Uterus (tissue), 4 donors: ENCODE data around the gene CFTR. TPM values are rescaled to one million over a fixed set of nuclear protein-coding genes. Genes with fewer than 3 reads are reported as not detected.

Experiments
- DNase-seq, 2 donors: peaks; one replicate each; pipeline ENCODE4 v3.0.0-alpha.2; 2019 to 2020
- H3K27ac ChIP-seq, 2 donors: fragments of 200-600 bp; sonication (generic); 1 replicate in 1 of 2; 2 replicates in 1 of 2; pipeline ENCODE4 v1.5.1; 2016 to 2018
- H3K27me3 ChIP-seq, 2 donors: fragments of 200-600 bp; sonication (generic); one replicate each; pipeline ENCODE4 v1.5.1; 2018 to 2019; ENCODE audit warnings: control low read depth in 1 of 2
- H3K36me3 ChIP-seq, 2 donors: fragments of 200-600 bp; sonication (generic); one replicate each; pipeline ENCODE4 v1.5.1; 2019; ENCODE audit warnings: control low read depth in 1 of 2
- H3K4me1 ChIP-seq, 2 donors: fragments of 200-600 bp; sonication (generic); one replicate each; pipeline ENCODE4 v1.5.1; 2018 to 2019; ENCODE audit warnings: control low read depth in 1 of 2
- H3K4me3 ChIP-seq, 2 donors: fragments of 200-600 bp; sonication (generic); 1 replicate in 1 of 2; 2 replicates in 1 of 2; pipeline ENCODE4 v1.5.1; 2018 to 2019; ENCODE audit warnings: mild to moderate bottlenecking in 1 of 2
- H3K9me3 ChIP-seq, 2 donors: fragments of 200-600 bp; sonication (generic); one replicate each; pipeline ENCODE4 v1.5.1; 2019; ENCODE audit warnings: control low read depth in 1 of 2
- CTCF ChIP-seq, 4 experiments: fragments of 200-600 bp in 2 of 4; fragments of 450-650 bp in 2 of 4; sonication (generic) in 2 of 4; IDR thresholded peaks; one replicate each; pipeline ENCODE4 v1.5.1; 2016 to 2019; ENCODE audit warnings: antibody characterized with exemption in 4 of 4, mild to moderate bottlenecking in 2 of 4, moderate library complexity in 1 of 4
- POLR2A ChIP-seq, 2 donors: fragments of 450-650 bp; IDR thresholded peaks; one replicate each; pipeline ENCODE4 v1.6.1; 2016; ENCODE audit warnings: antibody characterized with exemption in 2 of 2, mild to moderate bottlenecking in 1 of 2, moderate library complexity in 1 of 2
- intact Hi-C: fragments of 100-400 bp; cut with DNase I; formaldehyde crosslinking; loops from one replicate; pipeline ENCODE4 v1.15.1; 2023; ENCODE audit warnings: low total_unique reads
- total RNA-seq, 4 donors: library from RNA; depleted of rRNA in 3 of 4; stranded (reverse); fragments of >200 nt in 3 of 4; gene quantifications; one replicate each; pipeline versions ENCODE4 v1.1.0 to v1.2.4, GENCODE V29; 2014 to 2023
- donor health status: DM: yes; HTN: yes; CAD: no.

CFTR gene
- total RNA-seq, 4 donors from 2014 or later, result under 0.01 to 11.6 (median under 0.01) TPM; not detected in 1

DNA sequence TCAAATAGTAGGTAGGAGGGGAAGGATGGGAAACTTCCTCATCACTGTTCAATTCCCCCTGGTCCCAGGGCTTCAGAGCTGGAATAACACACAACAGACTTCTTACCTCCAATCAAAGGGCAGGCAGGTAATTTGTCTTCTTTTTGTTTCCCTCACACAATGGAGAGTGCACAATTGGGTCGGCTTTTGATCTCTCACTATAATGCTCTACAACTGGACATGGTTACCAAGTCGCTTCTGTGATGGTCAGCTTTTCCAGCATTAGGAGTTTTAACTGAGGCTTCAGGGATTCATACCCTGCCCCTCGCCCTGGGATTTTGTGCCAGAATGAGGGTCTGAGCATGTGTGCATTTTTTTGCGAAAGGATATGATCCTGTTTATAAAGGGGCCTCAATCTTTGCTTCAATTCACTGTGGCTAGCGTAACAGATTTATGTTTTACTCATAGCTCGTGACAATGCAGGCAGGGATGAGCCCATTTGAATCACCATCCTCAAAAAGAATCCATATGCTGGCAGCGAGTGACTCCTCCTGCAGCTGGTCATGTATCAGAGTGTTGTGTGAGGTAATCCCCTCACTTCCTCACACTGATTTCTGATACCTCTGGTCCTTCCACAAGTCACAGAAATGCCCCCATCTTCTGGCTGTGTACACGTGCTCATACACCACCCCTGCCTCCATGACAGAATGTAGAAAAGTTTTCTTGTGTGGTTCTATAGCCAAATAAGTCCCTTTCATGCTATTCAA is 203.8 kb downstream of the CFTR start:
- Histone ChIP-seq H3K9me3 (no peaks in the 10 kb centered on the region), H3K27me3 (no peaks in the 10 kb centered on the region), H3K4me3 (no peak overlapping the region), H3K36me3 (no peaks in the 10 kb centered on the region), H3K4me1 (no peaks in the 10 kb centered on the region), H3K27ac (no peak overlapping the region)
- no peak for DNase-seq
- TF ChIP-seq POLR2A (IDR thresholded peaks at IDR 0.05) (no peak), CTCF (IDR thresholded peaks at IDR 0.05) (no peak)
- intact Hi-C loops, result no loop called here

DNA sequence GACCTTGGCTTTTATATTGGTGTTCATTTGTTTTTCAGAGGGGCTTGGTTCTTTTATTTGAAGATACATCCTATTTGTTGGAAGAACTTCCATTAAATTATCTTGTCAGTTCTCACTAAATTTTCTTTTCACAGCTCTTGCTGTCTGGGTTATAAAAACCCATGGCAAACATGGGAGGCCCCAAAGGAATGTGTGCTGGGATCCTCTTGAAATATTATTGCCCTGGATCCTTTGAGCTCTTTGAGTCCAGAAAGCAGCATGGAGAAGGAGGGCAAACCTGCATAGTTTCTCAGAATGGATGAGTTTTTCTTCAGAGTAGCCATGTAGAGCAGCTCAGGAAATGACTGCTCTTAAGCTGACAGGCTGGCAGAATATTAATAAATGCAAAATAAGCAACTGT is 206.0 kb downstream of the CFTR start:
- TF ChIP-seq CTCF (IDR thresholded peaks at IDR 0.05), result no peak
- no peak for TF ChIP-seq POLR2A (IDR thresholded peaks at IDR 0.05)
- no peak overlapping the region for H3K4me3 ChIP-seq
- intact Hi-C loops, result no loop called here
- H3K4me1 ChIP-seq, result no peaks in the 10 kb centered on the region
- H3K27me3 ChIP-seq, result no peaks in the 10 kb centered on the region
- no peaks in the 10 kb centered on the region for H3K36me3 ChIP-seq
- no peak overlapping the region for H3K27ac ChIP-seq
- no peak for DNase-seq
- no peaks in the 10 kb centered on the region for H3K9me3 ChIP-seq

DNA sequence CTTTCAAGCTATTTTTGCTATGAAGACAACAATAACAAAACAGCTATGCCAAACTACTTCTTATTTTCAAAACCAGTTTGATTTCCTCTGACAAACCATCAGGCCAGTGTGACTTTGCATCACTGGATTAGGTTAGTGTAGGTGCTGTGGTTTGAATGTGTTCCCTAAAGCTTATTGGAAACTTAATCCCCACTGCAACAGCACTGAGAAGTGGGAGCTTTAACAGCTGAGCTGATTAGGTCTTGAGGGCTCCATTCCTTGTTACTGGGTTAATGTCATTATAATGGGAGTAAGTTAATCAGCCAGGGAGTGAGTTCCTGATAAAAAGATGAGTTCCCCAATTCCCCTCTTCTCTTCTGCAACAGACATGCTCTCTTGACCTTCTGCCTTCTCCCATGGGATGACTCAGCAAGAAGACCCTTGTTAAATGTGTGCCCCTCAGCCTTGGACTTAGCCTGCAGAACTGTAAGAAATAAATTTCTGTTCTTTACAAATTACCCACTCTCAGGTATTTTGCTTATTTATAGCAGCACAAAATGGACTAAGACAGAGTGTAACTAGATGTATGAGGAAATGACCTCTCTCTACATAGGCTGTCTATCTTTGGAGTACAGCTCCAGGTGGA is 206.6 kb downstream of the CFTR start:
- no peak overlapping the region for H3K4me3 ChIP-seq
- H3K27me3 ChIP-seq, result no peaks in the 10 kb centered on the region
- no peak overlapping the region for H3K27ac ChIP-seq
- H3K9me3 ChIP-seq, result no peaks in the 10 kb centered on the region
- H3K36me3 ChIP-seq, result no peaks in the 10 kb centered on the region
- TF ChIP-seq POLR2A (IDR thresholded peaks at IDR 0.05), result no peak
- TF ChIP-seq CTCF (IDR thresholded peaks at IDR 0.05), result no peak
- H3K4me1 ChIP-seq, result no peaks in the 10 kb centered on the region
- intact Hi-C loops, result no loop called here
- no peak for DNase-seq

GRCh38 chr7:117688126-117688525 is 208.3 kb downstream of the CFTR start:
- Histone ChIP-seq H3K4me1 (no peaks in the 10 kb centered on the region), H3K9me3 (no peaks in the 10 kb centered on the region), H3K36me3 (no peaks in the 10 kb centered on the region), H3K27me3 (no peaks in the 10 kb centered on the region), H3K27ac (no peak overlapping the region), H3K4me3 (no peak overlapping the region)
- no peak for DNase-seq
- TF ChIP-seq CTCF (IDR thresholded peaks at IDR 0.05), result no peak
- no peak for TF ChIP-seq POLR2A (IDR thresholded peaks at IDR 0.05)
- intact Hi-C loops, result no loop called here

DNA sequence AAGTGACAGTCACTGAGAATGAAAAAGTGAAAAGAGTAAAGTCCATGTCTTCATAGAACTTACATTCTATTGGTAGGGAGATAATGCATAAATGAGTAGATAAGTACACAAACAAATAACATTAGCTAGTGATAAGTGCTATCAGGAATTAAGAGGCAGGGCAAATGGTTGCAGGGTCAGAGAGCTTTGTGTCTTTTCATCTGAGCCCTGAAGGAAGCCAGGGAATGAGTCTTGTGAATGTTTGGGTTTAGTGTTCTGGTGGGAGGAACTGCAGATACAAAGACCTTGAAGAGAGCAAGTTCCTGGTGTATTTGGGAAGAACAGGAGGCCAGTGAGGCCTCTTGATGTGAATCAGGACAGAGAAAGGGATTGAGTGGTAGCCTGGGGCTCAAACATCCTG is 209.6 kb downstream of the CFTR start:
- no peaks in the 10 kb centered on the region for H3K36me3 ChIP-seq
- H3K9me3 ChIP-seq, result no peaks in the 10 kb centered on the region
- H3K27me3 ChIP-seq, result no peaks in the 10 kb centered on the region
- no peak for TF ChIP-seq CTCF (IDR thresholded peaks at IDR 0.05)
- H3K27ac ChIP-seq, result no peak overlapping the region
- no peak for DNase-seq
- no peak overlapping the region for H3K4me3 ChIP-seq
- no peaks in the 10 kb centered on the region for H3K4me1 ChIP-seq
- intact Hi-C loops, result no loop called here
